K562 (cell line): Measurements from ENCODE around the gene HINT3. TPM values are rescaled to one million over a fixed set of nuclear protein-coding genes. Genes with fewer than 3 reads are reported as not detected.

Source experiments
- ATAC-seq: fragments of 200-7000 bp; cut with Tn5 transposase; 3 replicates; pipeline ENCODE4 v1.9.1; 2020; ENCODE audit warnings: moderate library complexity
- BruUV-seq: library from RNA; stranded (reverse); fragments of 400-500 nt; replicated peaks from 2 replicates; lab custom pipeline; 2021; lab: Mats Ljungman, UMichigan
- CTCF ChIA-PET: fragments of 300-600 bp; formaldehyde crosslinking; extraction: SDS; loops from one replicate; lab custom pipeline; 2021; ENCODE audit warnings: low intra/inter-chr PET ratio; lab: Yijun Ruan, JAX
- POLR2A ChIA-PET: fragments of 300-600, 350-650 bp; sonication (Branson Sonifier 250); formaldehyde crosslinking; extraction: SDS; loops from one replicate; lab custom pipeline; 2021; ENCODE audit warnings: antibody characterized with exemption, inconsistent platforms; lab: Yijun Ruan, JAX
- DNase-seq, 4 experiments: peaks; one replicate each; pipeline versions ENCODE4 v3.0.0 to v3.0.0-alpha.2; 2011 to 2018; ENCODE audit warnings: low spot score in 3 of 4, mixed read lengths in 3 of 4; ENCODE audit errors: extremely low read depth in 1 of 4
- FAIRE-seq: peaks from 2 replicates; lab custom pipeline; 2011; peaks lifted over from hg19 to GRCh38; lab: Jason Lieb, UNC
- H2AFZ ChIP-seq: 2 replicates; pipeline ENCODE4 v1.6.0; 2011; ENCODE audit warnings: low read depth, low read length, control low read depth, inconsistent platforms
- H3K27ac ChIP-seq: fragments of 200-600 bp; 3 replicates; pipeline ENCODE4 v1.8.0; 2011; ENCODE audit warnings: low read depth, mild to moderate bottlenecking, control low read depth, inconsistent platforms, low read length, moderate library complexity, mixed read lengths; ENCODE audit errors: extremely low read depth
- H3K27me3 ChIP-seq, 2 experiments: fragments of 300-600 bp in 1 of 2; 2 replicates in 1 of 2; 3 replicates in 1 of 2; pipeline versions ENCODE4 v1.6.0 to v1.8.0; 2011; ENCODE audit warnings: inconsistent platforms in 2 of 2, low read length in 2 of 2, mild to moderate bottlenecking in 1 of 2, mixed read lengths in 1 of 2, moderate library complexity in 1 of 2; ENCODE audit not compliant: control insufficient read depth in 2 of 2, insufficient read depth in 2 of 2
- H3K36me3 ChIP-seq: fragments of 300-600 bp; 3 replicates; pipeline ENCODE4 v1.8.0; 2011; ENCODE audit warnings: mild to moderate bottlenecking, low read length, inconsistent platforms; ENCODE audit not compliant: control insufficient read depth, insufficient read depth
- H3K4me1 ChIP-seq, 2 experiments: fragments of 200-600 bp in 1 of 2; replicated peaks in 1 of 2; 2 replicates in 1 of 2; 3 replicates in 1 of 2; pipeline versions ENCODE4 v1.5.1 to v1.8.0; 2011; ENCODE audit warnings: inconsistent platforms in 2 of 2, low read length in 2 of 2, mild to moderate bottlenecking in 1 of 2, mixed read lengths in 1 of 2, moderate library complexity in 1 of 2; ENCODE audit not compliant: control insufficient read depth in 2 of 2, insufficient read depth in 2 of 2
- H3K4me2 ChIP-seq: 2 replicates; pipeline ENCODE4 v1.6.1; 2011; ENCODE audit warnings: low read length, control low read depth, inconsistent platforms, mixed read lengths; ENCODE audit not compliant: insufficient read depth
- H3K4me3 ChIP-seq: fragments of 200-600 bp; sonication (generic), shearing (Covaris generic); 2 replicates; pipeline ENCODE4 v1.5.1; 2016; ENCODE audit warnings: control low read depth, inconsistent platforms
- H3K79me2 ChIP-seq: fragments of 200-600 bp; 3 replicates; pipeline ENCODE4 v1.8.0; 2011; ENCODE audit warnings: low read length, inconsistent platforms; ENCODE audit not compliant: control insufficient read depth, insufficient read depth
- H3K9ac ChIP-seq, 2 experiments: 2 replicates each; pipeline versions ENCODE4 v1.6.0 to v1.6.1; 2011; ENCODE audit warnings: low read depth in 2 of 2, low read length in 2 of 2, control low read depth in 1 of 2, inconsistent platforms in 1 of 2, mild to moderate bottlenecking in 1 of 2, mixed read lengths in 1 of 2; ENCODE audit not compliant: insufficient read depth in 1 of 2
- H3K9me1 ChIP-seq: one replicate; pipeline ENCODE4 v1.6.0; 2011; ENCODE audit warnings: inconsistent platforms, mild to moderate bottlenecking, low read length, moderate library complexity; ENCODE audit not compliant: control insufficient read depth, insufficient read depth
- H3K9me3 ChIP-seq: replicated peaks from 2 replicates; pipeline ENCODE4 v1.5.1; 2011; ENCODE audit warnings: low read depth, low read length, inconsistent platforms; ENCODE audit not compliant: control insufficient read depth, insufficient read depth
- H4K20me1 ChIP-seq: replicated peaks from 2 replicates; pipeline ENCODE4 v1.6.1; 2011; ENCODE audit warnings: low read length, inconsistent platforms, mixed read lengths; ENCODE audit not compliant: control insufficient read depth, insufficient read depth
- CBFB ChIP-seq: sonication (generic); formaldehyde crosslinking; IDR thresholded peaks from 2 replicates; pipeline ENCODE4 v1.4.0; 2020; ENCODE audit warnings: mild to moderate bottlenecking, missing genetic modification reagents
- in situ Hi-C: fragments of 300-500 bp; cut with MboI; formaldehyde crosslinking; loops from 4 replicates; pipeline ENCODE4 v1.15.0; 2018; ENCODE audit warnings: inconsistent platforms, mixed read lengths
- intact Hi-C: fragments of 100-400 bp; cut with micrococcal nuclease; formaldehyde crosslinking; loops from 2 replicates; pipeline ENCODE4 v1.14.2; 2022
- polyA plus RNA-seq, 8 experiments: library from polyadenylated mRNA; depleted of rRNA in 4 of 8; stranded (reverse) in 5 of 8; unstranded in 3 of 8; fragments of >200 nt; fragmentation: Nextera tagmentation in 2 of 8; fragmentation: Illumina TruSeq in 1 of 8; extraction: Ambion mirVana in 2 of 8; extraction: Trizol in 1 of 8; gene quantifications; 2 replicates each; pipeline versions ENCODE4 v1.2.1 to v1.2.3, GENCODE V29; 2011 to 2014; ENCODE audit warnings: inconsistent platforms in 1 of 8, missing spikeins in 1 of 8
- total RNA-seq, 7 experiments: library from RNA; depleted of rRNA in 6 of 7; stranded (reverse); fragments of >200 nt in 6 of 7; fragmentation: Illumina TruSeq in 2 of 7; extraction: Trizol in 2 of 7; gene quantifications; 2 replicates each; pipeline versions ENCODE4 v1.2.1 to v1.2.3, GENCODE V29; 2011 to 2021; ENCODE audit warnings: low replicate concordance in 1 of 7
- TF ChIP-seq, protein P1 (sequence below): fragments of 450-650 bp; IDR thresholded peaks from 2 replicates; pipeline ENCODE4 v1.7.0; 2016; ENCODE audit warnings: borderline replicate concordance

HINT3 gene
- total and polyA plus RNA-seq, 9 of the 15 experiments (the other 6 are each of a cell fraction or from before 2014, with no cell fraction given), result 1.4 to 16.6 (median 10.8) TPM

DNA sequence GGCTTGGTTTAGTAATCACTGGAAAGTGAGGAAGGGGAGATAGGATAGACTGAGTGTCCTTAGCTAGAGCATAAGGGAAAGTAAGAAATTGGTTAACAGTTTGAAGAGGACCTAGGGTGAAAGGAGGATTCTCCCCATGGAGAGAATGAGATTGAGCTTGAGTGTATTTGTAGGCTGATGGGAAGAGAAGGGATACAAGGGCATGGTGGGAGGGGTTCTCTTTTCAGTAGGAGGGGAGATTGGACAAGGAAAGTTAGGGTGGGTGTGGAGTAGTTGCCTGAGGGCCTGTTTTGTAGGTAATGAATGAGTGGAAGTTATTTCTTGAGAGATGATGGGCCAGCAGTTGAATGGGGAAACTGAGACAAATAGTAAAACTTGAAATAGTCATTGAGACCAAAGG, 31.7 kb downstream of the HINT3 start:
- ChIA-PET POLR2A (interaction anchor here (0.6 to 1.4 kb wide), 7 partner anchors 8 to 198 kb away, joined by 3 to 9 read pairs (median 5); partner anchors contain the start of genes HINT3 and NCOA7), CTCF (no interaction called here)

More for the DNA sequence above, 31.7 kb downstream of the HINT3 start:
- ATAC-seq (no peak), DNase-seq (peak in 1 of 4 experiments; percentile 22)
- Histone ChIP-seq H3K36me3 (peaks cover 12% of the 10 kb centered on the region; the same call in 2 of the 3 replicates), H3K4me3 (peak overlapping the region; percentile 16; the same call in 1 of the 2 replicates), H3K9ac (peak overlapping the region in 1 of 2 experiments; percentile 43; a peak in 1 of 4 replicates), H3K4me1 (peaks cover 14 to 29% of the 10 kb centered on the region in 2 experiments), H3K9me3 (no peaks in the 10 kb centered on the region), H3K27me3 (no peaks in the 10 kb centered on the region), H3K4me2 (peak overlapping the region; percentile 90)
- intact Hi-C loops (loop anchor here (5.0 to 10.0 kb wide), 3 partner anchors 124 to 1357 kb away; partner anchors contain the start of gene ECHDC1), in situ Hi-C loops (no loop called here)
- BruUV-seq, result no TSS peak
- no peak for TF ChIP-seq CBFB
- TF ChIP-seq, protein P1, sequence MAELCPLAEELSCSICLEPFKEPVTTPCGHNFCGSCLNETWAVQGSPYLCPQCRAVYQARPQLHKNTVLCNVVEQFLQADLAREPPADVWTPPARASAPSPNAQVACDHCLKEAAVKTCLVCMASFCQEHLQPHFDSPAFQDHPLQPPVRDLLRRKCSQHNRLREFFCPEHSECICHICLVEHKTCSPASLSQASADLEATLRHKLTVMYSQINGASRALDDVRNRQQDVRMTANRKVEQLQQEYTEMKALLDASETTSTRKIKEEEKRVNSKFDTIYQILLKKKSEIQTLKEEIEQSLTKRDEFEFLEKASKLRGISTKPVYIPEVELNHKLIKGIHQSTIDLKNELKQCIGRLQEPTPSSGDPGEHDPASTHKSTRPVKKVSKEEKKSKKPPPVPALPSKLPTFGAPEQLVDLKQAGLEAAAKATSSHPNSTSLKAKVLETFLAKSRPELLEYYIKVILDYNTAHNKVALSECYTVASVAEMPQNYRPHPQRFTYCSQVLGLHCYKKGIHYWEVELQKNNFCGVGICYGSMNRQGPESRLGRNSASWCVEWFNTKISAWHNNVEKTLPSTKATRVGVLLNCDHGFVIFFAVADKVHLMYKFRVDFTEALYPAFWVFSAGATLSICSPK, result 0 out of 2 replicates have a peak, but pooled peaks have one; percentile 20
- TF ChIP-seq, all 486 proteins: peak for 1
- no peak overlapping the region for H2AFZ ChIP-seq
- no peaks in the 10 kb centered on the region for H3K9me1 ChIP-seq
- FAIRE-seq, result no peak
- 0 out of 2 replicates have a peak, but pooled peaks cover 3% of the 10 kb centered on the region for H4K20me1 ChIP-seq
- no peak overlapping the region for H3K27ac ChIP-seq
- H3K79me2 ChIP-seq, result peaks cover 85% of the 10 kb centered on the region
